Activated CD4-positive, CD25-positive, alpha-beta regulatory T cell treated with anti-CD3 and anti-CD28 coated beads, Interleukin-2, amount 50 U/mL, for 16 hours (primary cell): ENCODE measurements around the gene DTX2.
"Not testable (repeated sequence)": the region's sequence is repeated elsewhere in the genome, so short reads cannot be mapped to it uniquely, and the experiment has no call there.

Source experiments
- DNase-seq: peaks from one replicate; pipeline ENCODE4 v3.0.0-alpha.2; 2020; ENCODE audit warnings: low read depth, low spot score

Gene DTX2

GRCh38 chr7:76487969-76488368 lies 26.5 kb downstream of the DTX2 start:
- not testable (repeated sequence) for DNase-seq

- DNase-seq, result not testable (repeated sequence)
These were observed 30.6 kb downstream of the DTX2 start for GRCh38 chr7:76492139-76492538.

- DNase-seq, result not testable (repeated sequence)
These were observed 34.2 kb downstream of the DTX2 start for GRCh38 chr7:76495717-76496116.

- DNase-seq, result not testable (repeated sequence)
These were observed 36.5 kb downstream of the DTX2 start for GRCh38 chr7:76497918-76498582.

- not testable (repeated sequence) for DNase-seq
These were observed 37.2 kb downstream of the DTX2 start for GRCh38 chr7:76498583-76499200.

- not testable (repeated sequence) for DNase-seq
These were observed 37.9 kb downstream of the DTX2 start for GRCh38 chr7:76499201-76499923.

- DNase-seq, result not testable (repeated sequence)
These were observed 38.4 kb downstream of the DTX2 start for GRCh38 chr7:76499924-76500241.

- DNase-seq, result not testable (repeated sequence)
These were observed 40.7 kb downstream of the DTX2 start for GRCh38 chr7:76502224-76502623.

GRCh38 chr7:76502836-76503235 lies 41.3 kb downstream of the DTX2 start:
- DNase-seq, result not testable (repeated sequence)

GRCh38 chr7:76503244-76503643 lies 41.7 kb downstream of the DTX2 start:
- not testable (repeated sequence) for DNase-seq

- not testable (repeated sequence) for DNase-seq
These were observed 43.0 kb downstream of the DTX2 start for GRCh38 chr7:76504351-76505167.

- no peak for DNase-seq
These were observed 43.9 kb downstream of the DTX2 start for GRCh38 chr7:76505168-76506080.

- DNase-seq, result no peak
These were observed 44.6 kb downstream of the DTX2 start for GRCh38 chr7:76506081-76506440.

- DNase-seq, result not testable (repeated sequence)
These were observed 45.1 kb downstream of the DTX2 start for GRCh38 chr7:76506643-76507042.

GRCh38 chr7:76507723-76508406 lies 46.4 kb downstream of the DTX2 start:
- no peak for DNase-seq

GRCh38 chr7:76509931-76510877 lies 48.7 kb downstream of the DTX2 start, which contains the start of gene UPK3B:
Gene UPK3B (plus strand): TSS chr7:76510552. CDS start chr7:76510653, 101 bp downstream.
- no peak for DNase-seq

- DNase-seq, result not testable (repeated sequence)
These were observed 49.8 kb downstream of the DTX2 start for GRCh38 chr7:76511200-76511910.
